ENCODE measurements around the gene P2RY14. TPM values are rescaled to one million over a fixed set of nuclear protein-coding genes. Genes with fewer than 3 reads are reported as not detected.
A peak's percentile ranks its signal among the peaks of the same experiment; 100 is the strongest.
"Not testable (repeated sequence)": the region's sequence is repeated elsewhere in the genome, so short reads cannot be mapped to it uniquely, and the experiment has no call there.

Gene P2RY14
- total RNA-seq, 1 donor from 2014 or later: not detected

DNA sequence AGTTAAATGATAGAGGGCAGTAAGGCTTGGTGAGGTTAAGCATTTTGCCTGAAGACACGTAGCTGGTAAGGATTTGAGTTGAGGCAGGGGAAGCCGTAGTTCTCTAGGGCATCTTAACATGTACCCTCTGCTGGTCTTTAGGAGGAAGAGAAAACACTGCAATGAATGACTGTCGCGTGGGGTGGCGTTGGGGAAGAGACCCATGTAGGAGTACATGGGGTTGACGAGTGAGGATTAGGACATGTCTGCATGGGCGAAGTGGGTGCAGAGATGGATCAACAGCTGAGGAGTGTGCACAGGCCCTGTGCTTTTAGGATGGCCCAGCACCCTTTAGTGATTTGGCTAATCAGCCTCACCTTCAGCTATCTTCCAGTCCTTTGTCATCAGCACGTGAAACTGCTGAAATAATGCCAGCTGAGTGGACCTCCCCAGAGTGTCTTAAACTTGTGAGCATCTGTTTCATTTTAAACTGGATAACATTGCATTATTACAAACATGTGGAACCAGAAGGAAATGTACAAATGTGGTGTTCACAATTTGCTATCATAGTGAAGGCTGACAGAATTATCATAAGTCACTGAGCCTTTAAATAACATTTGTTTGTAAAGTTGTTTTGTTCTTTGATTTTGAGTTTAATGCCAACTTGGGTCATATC, 15.3 kb downstream of the P2RY14 start:
- DNase-seq (ENCODE audit: low read depth, low spot score): no peak

DNA sequence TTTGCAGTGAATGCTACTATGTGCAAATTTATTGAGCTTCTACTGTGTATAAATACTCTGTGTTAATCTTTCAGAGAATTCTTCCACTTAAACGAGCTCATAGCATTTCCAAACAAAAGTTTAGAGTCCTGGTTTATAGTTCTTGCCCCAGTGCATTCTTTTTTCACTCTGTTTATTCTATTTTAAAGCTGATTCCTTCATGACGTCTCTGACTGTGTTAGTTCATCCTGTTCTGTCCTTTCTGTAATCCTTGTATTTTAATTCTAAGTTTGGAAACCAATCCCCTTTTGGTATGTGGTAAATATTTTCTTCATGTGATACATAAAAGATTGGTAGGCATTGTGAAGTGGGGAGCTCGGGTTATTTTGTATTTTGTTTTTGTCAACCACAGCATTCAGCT, 18.7 kb downstream of the P2RY14 start:
- DNase-seq (ENCODE audit: low read depth, low spot score): no peak

DNA sequence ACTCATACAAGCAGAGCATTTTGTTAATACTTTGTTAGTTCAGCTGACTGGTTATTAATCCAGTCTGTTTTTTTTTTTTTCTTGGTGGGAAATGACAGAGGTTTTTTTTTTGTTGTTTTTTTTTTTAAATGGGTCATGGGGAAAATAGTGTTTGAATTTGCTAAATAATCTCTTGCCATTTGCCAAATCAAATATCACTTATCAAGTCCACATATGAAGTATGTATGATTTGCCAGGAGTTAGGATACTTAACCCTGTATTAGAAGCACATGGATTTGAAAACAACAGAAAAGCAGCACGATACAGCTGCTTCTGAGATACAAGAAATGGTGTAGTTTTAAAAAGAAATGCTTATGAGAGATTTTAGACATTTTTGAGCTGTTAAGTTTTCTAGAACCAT, 21.6 kb downstream of the P2RY14 start:
- DNase-seq (ENCODE audit: low read depth, low spot score): no peak

DNA sequence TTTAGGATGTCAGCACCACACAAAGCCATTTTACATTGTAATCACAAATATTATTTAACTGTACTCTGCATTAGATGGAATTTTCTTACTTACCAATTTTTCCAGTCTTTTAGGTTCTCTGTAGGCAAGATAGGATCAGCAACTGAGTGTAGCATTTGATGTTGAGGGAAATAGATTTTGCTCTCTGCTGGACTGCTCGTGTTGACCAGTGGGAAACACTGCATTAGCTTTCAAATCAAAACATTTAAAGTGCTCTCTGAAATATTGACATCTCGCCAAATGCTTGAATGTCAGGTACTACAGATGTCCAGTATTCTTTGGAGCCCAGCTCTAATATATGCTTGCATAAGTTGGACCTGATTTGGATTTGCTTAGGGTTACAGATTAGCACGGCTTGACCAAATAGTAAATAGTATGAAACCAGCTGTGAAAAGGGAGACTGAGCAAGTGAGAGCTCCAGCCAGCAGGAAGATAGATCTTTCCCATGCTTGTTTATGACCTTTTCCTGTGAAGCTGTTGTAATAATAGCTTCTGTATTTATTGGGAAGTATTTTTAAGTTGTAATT, 29.5 kb downstream of the P2RY14 start:
- no peak for DNase-seq (ENCODE audit: low read depth, low spot score)

DNA sequence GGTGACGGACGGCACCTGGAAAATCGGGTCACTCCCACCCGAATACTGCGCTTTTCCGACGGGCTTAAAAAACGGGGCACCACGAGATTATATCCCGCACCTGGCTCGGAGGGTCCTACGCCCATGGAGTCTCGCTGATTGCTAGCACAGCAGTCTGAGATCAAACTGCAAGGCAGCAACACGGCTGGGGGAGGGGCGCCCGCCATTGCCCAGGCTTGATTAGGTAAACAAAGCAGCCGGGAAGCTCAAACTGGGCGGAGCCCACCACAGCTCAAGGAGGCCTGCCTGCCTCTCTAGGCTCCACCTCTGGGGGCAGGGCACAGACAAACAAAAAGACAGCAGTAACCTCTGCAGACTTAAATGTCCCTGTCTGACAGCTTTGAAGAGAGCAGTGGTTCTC, 36.3 kb downstream of the P2RY14 start:
- not testable (repeated sequence) for DNase-seq (ENCODE audit: low read depth, low spot score)

DNA sequence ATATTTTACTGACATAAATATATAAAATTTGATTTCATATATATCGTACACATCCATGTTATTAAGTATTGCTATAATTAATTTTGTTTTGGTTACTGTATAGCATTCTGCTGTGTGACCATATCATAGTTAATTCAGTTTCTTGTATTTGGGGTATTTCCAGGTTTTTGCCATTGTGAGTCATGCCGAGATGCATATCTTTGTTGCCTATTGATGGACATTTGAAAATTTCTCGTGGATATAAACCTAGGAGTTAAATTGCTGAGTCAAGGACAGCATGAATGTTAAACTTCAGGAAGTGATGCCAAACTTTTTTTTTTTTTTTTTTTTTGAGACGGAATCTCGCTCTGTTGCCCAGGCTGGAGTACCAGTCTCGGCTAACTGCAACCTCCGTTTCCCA, 41.6 kb downstream of the P2RY14 start:
- no peak for DNase-seq (ENCODE audit: low read depth, low spot score)

DNA sequence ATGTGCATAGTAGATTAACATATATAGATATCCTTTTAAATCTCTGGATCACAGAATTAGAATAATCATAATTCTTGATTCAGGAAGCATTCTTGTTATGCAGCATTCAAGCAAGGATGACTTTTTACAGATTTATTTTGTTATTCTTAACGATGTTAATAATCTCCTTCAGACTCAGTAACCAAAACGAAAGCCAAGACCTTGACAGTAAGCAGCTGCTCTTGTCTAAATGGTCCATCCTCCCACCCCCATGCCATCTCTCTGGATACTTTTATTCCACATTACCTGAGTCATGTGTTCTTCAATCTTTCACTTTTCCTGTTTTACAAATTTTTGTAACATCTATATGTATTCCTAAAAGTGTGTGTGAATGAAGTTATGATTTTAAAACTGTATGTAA, 42.0 kb downstream of the P2RY14 start:
- no peak for DNase-seq (ENCODE audit: low read depth, low spot score)

DNA sequence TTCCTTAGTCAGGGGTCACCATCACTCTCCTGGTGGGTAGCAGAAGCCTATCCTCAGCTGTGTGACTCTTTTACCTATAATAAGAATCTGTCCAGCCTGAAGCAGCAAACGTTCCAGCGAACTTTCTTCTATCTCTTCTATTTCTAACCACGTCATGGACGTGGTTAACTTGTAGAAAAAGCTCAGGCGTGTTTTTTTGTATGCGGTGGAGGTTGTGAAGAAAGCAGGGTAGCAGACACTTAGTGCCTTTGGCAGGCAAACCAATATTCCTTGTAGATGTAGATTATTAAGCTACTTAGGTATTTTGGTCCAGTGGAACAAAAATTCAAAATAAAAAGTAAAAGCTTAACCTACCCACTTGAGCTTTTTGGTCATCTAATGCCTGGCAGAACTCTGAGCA, 43.5 kb downstream of the P2RY14 start:
- no peak for DNase-seq (ENCODE audit: low read depth, low spot score)

DNA sequence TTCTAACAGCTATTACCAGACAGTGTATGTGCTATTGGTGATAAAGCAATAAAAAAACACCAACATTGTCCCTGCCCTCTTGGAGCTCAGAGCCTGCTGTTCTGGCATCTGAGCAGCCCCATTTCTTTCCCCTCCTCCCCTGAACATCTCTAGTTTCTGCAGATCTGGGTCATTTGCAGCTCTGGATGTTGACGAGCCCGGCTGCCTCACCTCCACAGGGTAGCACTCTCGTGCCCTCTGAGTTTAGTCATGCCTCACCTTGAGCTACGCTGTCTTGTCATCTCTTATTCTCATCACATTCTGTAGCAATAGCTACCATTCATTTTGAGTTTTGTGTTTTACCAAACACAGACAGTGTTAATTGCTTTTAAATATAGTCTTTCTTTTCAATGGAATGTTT, 45.4 kb downstream of the P2RY14 start:
- no peak for DNase-seq (ENCODE audit: low read depth, low spot score)

DNA sequence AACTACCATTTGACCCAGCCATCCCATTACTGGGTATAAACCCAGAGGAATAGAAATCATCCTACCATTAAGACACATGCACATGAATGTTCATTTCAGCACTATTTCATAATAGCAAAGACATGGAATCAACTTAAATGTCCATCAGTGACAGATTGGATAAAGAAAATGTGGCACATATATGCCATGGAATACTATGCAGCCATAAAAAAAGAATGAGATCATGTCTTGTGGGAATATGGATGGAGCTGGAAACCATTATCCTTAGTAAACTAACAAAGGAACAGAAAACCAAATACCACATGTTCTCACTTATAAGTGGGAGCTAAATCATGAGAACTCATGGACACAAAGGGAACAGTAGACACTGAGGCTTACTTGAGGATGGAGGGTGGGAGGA, 45.9 kb downstream of the P2RY14 start:
- DNase-seq (ENCODE audit: low read depth, low spot score): not testable (repeated sequence)

DNA sequence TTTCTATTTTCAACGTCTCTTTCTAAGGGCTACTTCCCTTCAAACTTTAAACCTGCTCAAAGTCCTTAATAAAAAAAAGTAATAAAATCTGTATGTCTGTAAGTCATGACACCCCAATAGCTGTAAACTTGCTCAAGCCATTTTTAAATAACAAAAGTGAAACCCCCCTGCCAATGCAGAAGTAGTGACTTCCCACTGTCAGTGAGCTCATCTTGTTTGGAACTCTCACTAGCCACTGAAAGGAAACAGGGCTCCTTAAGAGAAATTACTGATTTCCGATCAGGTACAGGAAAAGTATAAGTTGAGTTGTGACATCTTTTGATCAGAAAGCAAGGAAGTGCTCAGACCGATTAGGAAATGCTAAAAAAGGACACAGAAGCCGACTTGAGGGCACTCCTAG, 47.7 kb downstream of the P2RY14 start:
- DNase-seq (ENCODE audit: low read depth, low spot score): no peak

DNA sequence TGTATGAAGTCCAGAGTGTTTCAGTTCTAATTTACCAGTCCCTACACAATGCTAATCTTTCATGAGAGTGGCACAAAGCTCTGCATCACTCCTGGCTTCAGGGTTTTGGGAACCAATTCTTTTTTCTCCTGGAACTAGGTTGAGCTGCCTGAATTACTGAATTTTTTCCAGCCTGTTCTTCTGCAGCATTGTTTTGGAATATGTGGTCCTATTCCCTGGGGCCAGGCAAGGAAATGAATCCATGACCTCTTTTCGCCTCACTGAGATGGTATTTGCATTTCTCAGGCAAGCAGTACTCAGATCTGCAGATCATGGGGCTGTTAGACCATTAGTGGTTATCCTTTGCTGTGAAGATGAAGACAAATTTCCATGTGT, 49.7 kb downstream of the P2RY14 start:
- no peak for DNase-seq (ENCODE audit: low read depth, low spot score)

DNA sequence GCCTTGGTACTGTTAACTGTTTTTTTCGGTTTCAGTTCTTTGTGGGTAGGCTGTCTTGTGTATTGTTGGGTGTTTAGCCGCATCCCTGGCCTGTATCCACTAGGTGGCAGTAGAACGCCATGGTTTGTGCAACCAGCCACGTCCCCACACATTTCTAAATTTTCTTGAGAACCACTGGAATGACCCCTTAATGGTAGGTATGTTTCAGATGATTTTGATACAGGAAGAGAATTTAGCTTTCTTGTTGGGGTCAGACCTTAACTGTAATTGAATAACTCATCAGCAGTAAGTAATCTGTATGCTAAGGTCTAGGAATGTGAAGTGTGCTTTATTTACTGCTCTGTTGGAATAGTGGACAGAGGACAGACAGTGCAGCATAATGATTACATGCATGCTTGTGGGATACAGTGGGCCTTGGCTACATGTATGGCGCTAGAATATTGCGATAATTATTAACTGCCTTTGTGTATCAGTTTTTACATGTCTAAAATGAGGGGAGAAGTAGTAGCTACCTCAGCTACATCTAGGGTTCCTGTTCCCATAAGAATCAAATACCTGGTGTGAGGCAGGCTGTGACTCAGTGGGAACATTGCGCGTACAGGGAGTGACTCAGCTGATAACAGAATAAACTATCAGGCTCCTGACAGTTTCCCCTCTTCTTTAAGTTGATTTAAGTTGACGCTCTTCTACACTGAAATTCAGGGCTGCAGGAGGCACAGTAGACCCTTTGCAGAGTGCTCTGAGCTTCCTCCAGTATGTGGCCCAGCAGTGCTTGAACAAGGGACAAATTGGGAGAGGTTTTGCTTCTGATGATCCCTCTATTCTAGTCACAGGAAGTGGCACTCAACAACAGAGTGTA, 50.3 kb downstream of the P2RY14 start:
- DNase-seq (ENCODE audit: low read depth, low spot score): peak; percentile 30

DNA sequence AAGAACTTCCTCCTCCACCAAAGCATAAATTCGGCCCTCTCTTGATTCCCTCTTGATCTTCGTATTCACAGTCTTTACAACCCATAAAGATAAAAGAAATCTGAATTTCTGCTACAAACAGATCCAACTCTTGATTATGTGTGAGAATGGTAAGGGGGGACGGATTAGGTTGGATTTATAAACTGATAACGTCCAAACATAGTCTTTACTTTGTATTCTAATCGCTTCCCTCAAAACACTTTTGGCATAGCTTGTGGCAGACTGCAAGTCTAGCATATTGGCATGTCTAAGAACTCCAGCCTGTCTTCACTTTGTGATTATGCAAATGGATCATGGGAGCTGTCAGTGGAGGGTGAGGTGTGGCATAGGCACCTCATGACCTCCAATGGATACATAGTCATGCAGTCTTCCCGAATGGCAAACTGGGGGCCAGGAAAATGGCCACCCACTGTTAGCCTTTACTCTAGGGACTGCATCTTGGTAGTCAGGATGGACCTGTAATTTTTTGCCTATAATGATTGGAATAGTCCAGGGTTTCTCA, 51.0 kb downstream of the P2RY14 start:
- DNase-seq (ENCODE audit: low read depth, low spot score): no peak

DNA sequence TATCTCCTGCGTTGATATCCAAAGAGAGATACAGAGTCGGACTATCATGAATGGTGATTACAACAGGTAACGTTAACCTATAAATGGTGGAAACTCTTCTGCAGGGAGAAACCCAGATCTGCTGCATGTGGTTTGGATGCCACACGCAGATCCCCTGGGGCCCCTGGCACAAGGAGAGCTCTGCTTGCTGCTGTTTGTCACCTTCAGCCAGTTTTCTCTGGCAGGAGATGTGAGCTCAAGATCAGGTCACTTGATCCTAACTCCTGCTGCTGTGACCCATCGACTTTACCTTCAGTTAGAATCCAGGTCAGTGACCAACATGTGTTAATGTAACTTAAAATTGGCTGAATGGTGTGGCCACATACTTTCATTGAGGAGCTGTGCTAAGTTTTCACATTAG, 51.5 kb downstream of the P2RY14 start:
- no peak for DNase-seq (ENCODE audit: low read depth, low spot score)

DNA sequence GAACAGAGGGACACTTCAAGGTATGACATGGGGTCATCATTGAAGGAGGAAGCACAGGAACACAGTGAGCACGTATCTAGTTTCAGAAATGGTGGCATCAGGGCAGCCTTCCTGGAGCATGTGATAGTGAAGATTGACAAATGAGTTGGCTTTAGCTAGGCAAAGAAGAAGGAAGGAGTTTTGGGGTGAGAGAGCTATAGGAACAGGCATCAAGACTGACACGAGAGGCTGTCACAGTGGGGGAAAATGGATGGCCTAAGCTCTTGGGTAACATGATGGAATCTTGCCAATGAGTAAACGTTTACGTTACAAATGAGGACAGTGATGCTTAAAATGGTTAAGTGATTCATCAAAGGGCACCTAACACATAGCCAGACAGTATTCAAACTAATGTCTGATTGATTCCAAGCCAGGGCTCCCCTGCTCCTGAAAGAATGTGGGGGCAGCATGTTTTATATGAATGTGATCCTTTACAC, 52.2 kb downstream of the P2RY14 start:
- DNase-seq (ENCODE audit: low read depth, low spot score): no peak

DNA sequence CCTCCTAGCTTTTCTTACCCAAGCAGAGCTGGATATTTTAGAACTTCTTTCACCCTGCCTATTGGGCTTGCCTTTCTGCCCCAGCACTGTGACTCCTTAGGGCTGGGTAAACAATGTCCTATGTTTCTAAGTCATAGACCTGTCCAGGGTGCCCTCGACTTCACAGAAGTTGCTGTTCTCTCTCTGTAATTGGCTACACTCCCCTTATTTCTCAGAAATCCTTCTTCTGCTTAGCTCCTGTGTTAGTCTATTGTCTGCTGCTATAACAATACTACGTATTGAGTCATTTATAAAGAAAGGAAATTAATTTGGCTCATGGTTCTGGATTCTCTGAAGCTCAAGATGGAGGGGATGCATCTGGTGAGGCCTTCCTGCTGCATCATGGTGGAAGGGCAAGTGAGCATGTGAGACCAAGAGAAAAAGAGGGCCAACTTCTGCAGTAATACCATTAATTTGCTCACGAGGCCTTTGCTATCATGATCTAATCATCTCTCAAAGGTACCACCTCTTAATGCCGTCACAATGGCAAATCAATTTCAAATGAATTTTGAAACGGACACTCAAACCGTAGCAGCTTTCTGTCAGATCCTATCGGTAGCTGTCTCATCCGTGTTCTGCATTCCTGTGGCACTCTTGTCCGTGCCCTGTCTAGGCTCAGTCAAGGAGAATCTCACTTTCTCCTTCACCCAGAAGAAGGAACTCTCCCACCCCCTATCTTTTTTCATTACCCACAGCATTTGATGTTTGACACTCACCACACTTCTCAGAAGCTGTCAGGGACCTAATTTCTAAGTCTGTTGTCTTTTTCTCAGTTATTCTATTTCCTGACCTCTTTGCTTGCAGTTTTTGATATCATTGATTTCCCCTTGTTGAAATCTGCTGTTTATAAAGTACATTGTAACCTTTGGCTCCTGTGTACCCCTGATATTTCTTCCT, 53.0 kb downstream of the P2RY14 start:
- peak; percentile 20 for DNase-seq (ENCODE audit: low read depth, low spot score)

DNA sequence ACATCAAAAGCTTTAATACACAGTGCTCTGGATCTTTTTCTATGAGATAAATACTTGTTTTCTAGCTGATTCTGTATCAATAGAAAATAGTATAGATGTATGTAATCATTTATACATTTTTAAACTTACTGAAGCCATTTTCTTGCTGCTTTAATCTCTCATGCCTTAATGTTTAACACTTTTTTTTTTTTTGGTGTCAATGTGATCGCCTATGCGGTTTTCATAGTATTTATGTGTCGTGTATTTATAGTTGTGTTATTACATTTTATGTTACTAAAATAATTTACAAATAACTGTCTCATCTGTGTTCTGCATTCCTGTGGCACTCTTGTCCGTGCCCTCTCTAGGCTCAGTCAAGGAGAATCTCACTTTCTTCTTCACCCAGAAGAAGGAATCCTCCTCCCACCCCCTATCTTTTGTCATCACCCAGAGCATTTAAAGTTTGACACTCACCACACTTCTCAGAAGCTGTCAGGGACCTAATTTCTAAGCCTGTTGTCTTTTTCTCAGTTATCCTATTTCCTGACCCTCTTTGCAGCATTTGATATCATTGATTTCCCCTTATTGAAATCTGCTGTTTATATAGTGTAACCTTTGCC, 54.0 kb downstream of the P2RY14 start:
- no peak for DNase-seq (ENCODE audit: low read depth, low spot score)

DNA sequence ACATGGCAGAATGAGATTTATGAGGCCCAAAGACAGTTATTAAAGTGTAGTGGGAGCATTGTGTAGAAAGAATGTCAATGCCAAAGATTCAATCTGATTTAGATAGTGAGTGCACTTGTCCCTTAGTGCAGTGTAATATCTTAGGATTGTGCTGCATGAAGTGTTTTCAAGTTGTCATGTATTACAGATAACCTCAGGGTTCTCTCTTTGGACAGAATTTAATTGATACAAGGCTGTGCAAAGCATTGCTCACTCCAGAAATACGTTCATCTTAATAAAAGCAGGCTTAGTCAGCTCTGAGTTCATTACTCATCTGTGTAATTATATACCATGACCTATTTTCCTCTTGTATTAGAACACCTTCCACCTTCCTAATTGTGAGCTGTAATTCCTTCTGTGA, 59.3 kb downstream of the P2RY14 start:
- DNase-seq (ENCODE audit: low read depth, low spot score): no peak

DNA sequence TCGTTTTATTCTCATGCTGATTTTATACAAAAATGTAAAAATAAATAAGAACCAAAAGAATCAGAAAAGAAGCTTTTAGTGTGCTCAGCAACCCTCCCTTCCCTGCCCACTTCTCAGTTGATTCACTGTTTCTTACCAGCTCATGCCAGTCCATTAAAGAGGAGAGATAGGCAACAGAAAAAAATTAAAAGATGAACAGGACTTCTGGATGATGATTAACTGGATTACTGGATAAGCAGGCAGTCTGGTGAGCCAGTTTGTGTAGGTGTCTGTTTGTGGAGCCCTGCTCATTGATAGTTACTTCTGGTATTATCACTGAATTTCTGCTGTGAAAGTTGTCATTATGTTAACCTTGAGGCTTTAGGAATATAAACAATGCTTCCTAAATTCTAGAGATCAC, 60.2 kb downstream of the P2RY14 start:
- DNase-seq (ENCODE audit: low read depth, low spot score): no peak

All from pulmonary artery endothelial cell (primary cell).